Loucy (cell line): ENCODE measurements around the gene CDYL2.

Experiments
- H2AFZ ChIP-seq: fragments of 200-600 bp; sonication (generic); 2 replicates; pipeline ENCODE4 v1.6.0; 2016; ENCODE audit warnings: antibody characterized with exemption, mild to moderate bottlenecking, low read length, moderate library complexity
- H3F3A ChIP-seq: fragments of 200-600 bp; 2 replicates; pipeline ENCODE4 v1.6.0; 2016; ENCODE audit warnings: antibody characterized with exemption, low read depth, mild to moderate bottlenecking
- H3K27me3 ChIP-seq: fragments of 200-600 bp; sonication (generic); 2 replicates; pipeline ENCODE4 v1.6.1; 2014; ENCODE audit warnings: low read length, mild to moderate bottlenecking; ENCODE audit not compliant: insufficient read depth, poor library complexity, severe bottlenecking
- H3K36me3 ChIP-seq: fragments of 200-600 bp; sonication (generic); 2 replicates; pipeline ENCODE4 v1.6.1; 2016; ENCODE audit warnings: low read length; ENCODE audit not compliant: insufficient read depth
- H3K4me1 ChIP-seq: fragments of 200-600 bp; sonication (generic); 2 replicates; pipeline ENCODE4 v1.5.1; 2014; ENCODE audit warnings: low read length, mild to moderate bottlenecking; ENCODE audit not compliant: insufficient read depth, poor library complexity, severe bottlenecking
- H3K4me2 ChIP-seq: fragments of 200-600 bp; sonication (generic); 2 replicates; pipeline ENCODE4 v1.6.0; 2014; ENCODE audit warnings: antibody characterized with exemption, low read length, low read depth, mild to moderate bottlenecking; ENCODE audit not compliant: poor library complexity, severe bottlenecking
- H3K4me3 ChIP-seq: fragments of 200-600 bp; sonication (generic); 2 replicates; pipeline ENCODE4 v1.5.1; 2014; ENCODE audit warnings: low read length, mild to moderate bottlenecking, mixed read lengths; ENCODE audit not compliant: poor library complexity, severe bottlenecking
- H3K79me2 ChIP-seq: fragments of 200-600 bp; sonication (generic); 2 replicates; pipeline ENCODE4 v1.6.1; 2014; ENCODE audit warnings: low read length; ENCODE audit not compliant: insufficient read depth
- H3K9ac ChIP-seq: fragments of 200-600 bp; sonication (generic); 2 replicates; pipeline ENCODE4 v1.6.0; 2014; ENCODE audit warnings: mild to moderate bottlenecking, low read depth, low read length, moderate library complexity; ENCODE audit not compliant: poor library complexity, severe bottlenecking
- H3K9me2 ChIP-seq: fragments of 200-600 bp; sonication (generic); replicated peaks from 2 replicates; pipeline ENCODE4 v1.6.1; 2016; ENCODE audit warnings: low read depth, low read length, mixed read lengths
- H3K9me3 ChIP-seq: fragments of 200-600 bp; sonication (generic); 2 replicates; pipeline ENCODE4 v1.6.1; 2014; ENCODE audit warnings: mild to moderate bottlenecking, antibody characterized with exemption, low read length, low read depth; ENCODE audit not compliant: insufficient read depth
- H4K20me1 ChIP-seq: fragments of 200-600 bp; sonication (generic); 2 replicates; pipeline ENCODE4 v1.6.0; 2014; ENCODE audit warnings: antibody characterized with exemption, low read length, mild to moderate bottlenecking; ENCODE audit not compliant: insufficient read depth, poor library complexity, severe bottlenecking
- EZH2phosphoT487 ChIP-seq: fragments of 200-600 bp; IDR thresholded peaks from 2 replicates; pipeline ENCODE4 v1.6.1; 2018; ENCODE audit warnings: antibody characterized with exemption, mild to moderate bottlenecking, moderate library complexity, borderline replicate concordance
- TF ChIP-seq, protein P1 (sequence below): fragments of 200-600 bp; sonication (generic); conservative IDR thresholded peaks from 2 replicates; pipeline ENCODE4 v1.5.1; 2014; ENCODE audit warnings: mild to moderate bottlenecking, antibody characterized with exemption, low read length

CDYL2 gene

DNA sequence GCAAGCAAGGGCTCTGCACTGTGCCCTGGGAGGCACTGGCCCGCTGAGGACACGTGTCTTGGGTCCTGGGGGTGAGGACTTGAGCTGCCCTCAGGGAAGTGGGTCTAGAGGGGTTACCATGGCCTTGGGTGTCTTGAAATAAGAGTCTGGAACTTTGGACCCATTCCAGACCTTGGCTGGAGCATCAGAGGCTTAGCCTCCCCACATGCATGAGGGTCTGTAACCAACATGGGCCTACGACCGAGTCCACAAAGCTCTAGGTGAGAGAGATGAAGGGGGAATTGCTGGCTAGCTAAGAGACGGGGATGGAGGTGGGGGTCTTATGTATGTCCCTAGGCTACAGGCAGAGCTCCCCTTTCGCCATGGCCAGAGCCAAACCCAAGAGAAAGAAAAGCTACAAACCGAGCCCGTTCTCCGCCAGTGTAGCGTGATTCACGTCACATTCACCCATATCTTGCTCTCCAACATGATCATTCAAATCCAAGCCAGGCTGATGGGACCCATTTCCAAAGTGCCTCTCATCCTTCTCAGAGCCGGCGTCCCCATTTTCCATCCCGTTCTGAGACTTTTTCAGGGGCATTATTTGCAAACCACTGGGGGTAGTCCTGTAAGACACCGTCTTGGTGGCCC, 120.1 kb downstream of the CDYL2 start:
- H3K9ac ChIP-seq: no peak overlapping the region
- no peaks in the 10 kb centered on the region for H3K27me3 ChIP-seq
- no peak overlapping the region for H3K4me3 ChIP-seq
- H3K4me2 ChIP-seq: no peak overlapping the region
- H4K20me1 ChIP-seq: no peaks in the 10 kb centered on the region
- no peaks in the 10 kb centered on the region for H3K9me2 ChIP-seq
- H3K36me3 ChIP-seq: peaks cover 21% of the 10 kb centered on the region; the same call in 1 of the 2 replicates
- no peaks in the 10 kb centered on the region for H3K4me1 ChIP-seq
- TF ChIP-seq EZH2phosphoT487: no peak
- TF ChIP-seq, protein P1, sequence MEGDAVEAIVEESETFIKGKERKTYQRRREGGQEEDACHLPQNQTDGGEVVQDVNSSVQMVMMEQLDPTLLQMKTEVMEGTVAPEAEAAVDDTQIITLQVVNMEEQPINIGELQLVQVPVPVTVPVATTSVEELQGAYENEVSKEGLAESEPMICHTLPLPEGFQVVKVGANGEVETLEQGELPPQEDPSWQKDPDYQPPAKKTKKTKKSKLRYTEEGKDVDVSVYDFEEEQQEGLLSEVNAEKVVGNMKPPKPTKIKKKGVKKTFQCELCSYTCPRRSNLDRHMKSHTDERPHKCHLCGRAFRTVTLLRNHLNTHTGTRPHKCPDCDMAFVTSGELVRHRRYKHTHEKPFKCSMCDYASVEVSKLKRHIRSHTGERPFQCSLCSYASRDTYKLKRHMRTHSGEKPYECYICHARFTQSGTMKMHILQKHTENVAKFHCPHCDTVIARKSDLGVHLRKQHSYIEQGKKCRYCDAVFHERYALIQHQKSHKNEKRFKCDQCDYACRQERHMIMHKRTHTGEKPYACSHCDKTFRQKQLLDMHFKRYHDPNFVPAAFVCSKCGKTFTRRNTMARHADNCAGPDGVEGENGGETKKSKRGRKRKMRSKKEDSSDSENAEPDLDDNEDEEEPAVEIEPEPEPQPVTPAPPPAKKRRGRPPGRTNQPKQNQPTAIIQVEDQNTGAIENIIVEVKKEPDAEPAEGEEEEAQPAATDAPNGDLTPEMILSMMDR: no peak
- H3K9me3 ChIP-seq: no peaks in the 10 kb centered on the region
- H3F3A ChIP-seq: no peaks in the 10 kb centered on the region
- peaks cover 37% of the 10 kb centered on the region; the same call in 1 of the 2 replicates for H3K79me2 ChIP-seq
- H2AFZ ChIP-seq: no peak overlapping the region

DNA sequence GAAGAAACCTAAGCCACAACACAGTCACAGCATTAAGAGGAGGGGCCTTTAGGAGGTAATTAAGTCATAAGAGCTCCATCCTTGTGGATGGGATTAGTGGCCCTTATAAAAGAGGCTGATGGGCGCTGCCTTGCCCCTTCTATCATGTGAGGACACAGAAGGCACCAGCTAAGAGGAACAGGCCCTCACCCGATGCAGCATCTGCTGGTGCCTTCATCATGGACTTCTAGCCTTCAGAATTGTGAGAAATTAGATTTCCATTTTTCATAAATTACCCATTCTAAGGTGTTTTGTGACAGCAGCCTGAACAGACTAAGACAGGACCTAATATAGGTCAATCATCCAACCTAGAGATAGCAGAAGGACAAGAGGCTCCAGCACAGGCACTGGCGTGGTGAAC, 120.8 kb downstream of the CDYL2 start:
- H2AFZ ChIP-seq: no peak overlapping the region

GRCh38 chr16:80682421-80683070, 121.9 kb downstream of the CDYL2 start:
- H3K4me1 ChIP-seq: no peaks in the 10 kb centered on the region
- no peak for TF ChIP-seq EZH2phosphoT487
- TF ChIP-seq, protein P1: no peak
- H3K4me2 ChIP-seq: no peak overlapping the region
- H4K20me1 ChIP-seq: no peaks in the 10 kb centered on the region
- no peaks in the 10 kb centered on the region for H3K9me3 ChIP-seq
- H3K9me2 ChIP-seq: no peaks in the 10 kb centered on the region
- no peak overlapping the region for H3K4me3 ChIP-seq
- no peaks in the 10 kb centered on the region for H3K27me3 ChIP-seq
- peaks cover 21% of the 10 kb centered on the region; the same call in 1 of the 2 replicates for H3K36me3 ChIP-seq
- peaks cover 23% of the 10 kb centered on the region; the same call in 1 of the 2 replicates for H3K79me2 ChIP-seq
- H3F3A ChIP-seq: no peaks in the 10 kb centered on the region
- H3K9ac ChIP-seq: no peak overlapping the region
- no peak overlapping the region for H2AFZ ChIP-seq

More for the DNA sequence above, 120.8 kb downstream of the CDYL2 start:
- Histone ChIP-seq H3K36me3 (peaks cover 21% of the 10 kb centered on the region; the same call in 1 of the 2 replicates), H3K9ac (no peak overlapping the region), H3K4me2 (no peak overlapping the region), H3F3A (no peaks in the 10 kb centered on the region), H3K27me3 (no peaks in the 10 kb centered on the region), H4K20me1 (no peaks in the 10 kb centered on the region), H3K4me1 (no peaks in the 10 kb centered on the region), H3K4me3 (no peak overlapping the region), H3K79me2 (peaks cover 31% of the 10 kb centered on the region; the same call in 1 of the 2 replicates), H3K9me3 (no peaks in the 10 kb centered on the region), H3K9me2 (no peaks in the 10 kb centered on the region)
- TF ChIP-seq, protein P1: no peak
